Measurements from ENCODE around the gene DPM2. TPM values are rescaled to one million over a fixed set of nuclear protein-coding genes. Genes with fewer than 3 reads are reported as not detected.

Gene DPM2
- total and polyA plus RNA-seq, 2 of the 4 experiments (the other 2 are of a cell fraction): 10.8 to 60.6 TPM

GRCh38 chr9:127934986-127935385 is 2.7 kb downstream of the DPM2 start:
- POLR2A ChIA-PET (ENCODE audit: unreplicated experiment): no interaction called here
- in situ Hi-C loops (cut with MboI; ENCODE audit: low sequenced_read_pairs) (loop anchor here (5.0 kb wide), 1 partner anchor 162 kb away; no protein-coding TSS in a partner anchor), intact Hi-C loops (cut with micrococcal nuclease) (no loop called here), dilution Hi-C loops (cut with HindIII; ENCODE audit: low sequenced_read_pairs, unreplicated experiment) (no loop called here)
- Histone ChIP-seq H4K5ac (ENCODE audit: low read depth, low read length) (no peak overlapping the region), H3K4ac (ENCODE audit: low read depth, low read length) (no peak overlapping the region), H4K91ac (ENCODE audit: insufficient read depth, low read depth, low read length) (no peak overlapping the region), H3K79me1 (ENCODE audit: low read depth in 1 of 2, low read length in 2 of 2) (peaks cover 16 to 53% of the 10 kb centered on the region in 2 experiments; a peak in 3 of 4 replicates), H3K4me1 (ENCODE audit: control insufficient read depth, insufficient read depth, low read length) (peaks cover 25% of the 10 kb centered on the region), H3K9ac (ENCODE audit: low read depth, low read length) (no peak overlapping the region), H3K23ac (ENCODE audit: low read depth, low read length) (no peak overlapping the region), H3K14ac (replicated peaks; ENCODE audit: low read depth, low read length) (no peak overlapping the region), H3K9me3 (ENCODE audit: control insufficient read depth, insufficient read depth, low read length) (no peaks in the 10 kb centered on the region), H3K36me3 (ENCODE audit: control insufficient read depth, insufficient read depth, low read length) (peaks cover 7% of the 10 kb centered on the region), H2BK5ac (ENCODE audit: low read depth, low read length, poor library complexity, severe bottlenecking) (no peak overlapping the region), H2AK5ac (ENCODE audit: low read depth, low read length) (no peak overlapping the region), H2AK9ac (replicated peaks; ENCODE audit: low read depth, low read length, poor library complexity) (no peak overlapping the region), H3K4me3 (ENCODE audit: insufficient read depth, low read depth, low read length) (no peak overlapping the region), H3K18ac (ENCODE audit: low read depth, low read length) (no peak overlapping the region), H2AFZ (replicated peaks; ENCODE audit: low read length, poor library complexity) (no peak overlapping the region), H3K27ac (ENCODE audit: insufficient read depth, low read length) (no peak overlapping the region), H4K8ac (ENCODE audit: low read depth in 2 of 2, low read length in 2 of 2) (no peak overlapping the region), H2BK120ac (ENCODE audit: low read depth, low read length) (no peak overlapping the region), H2BK20ac (ENCODE audit: low read depth, low read length) (no peak overlapping the region), H2BK15ac (ENCODE audit: low read depth, low read length) (no peak overlapping the region), H3K4me2 (ENCODE audit: low read depth, low read length) (no peak overlapping the region), H3K9me1 (ENCODE audit: insufficient read depth, low read length) (peaks cover 40% of the 10 kb centered on the region), H3K56ac (ENCODE audit: extremely low read depth, insufficient read depth, low read length) (no peak overlapping the region), H4K20me1 (ENCODE audit: insufficient read depth, low read length) (peaks cover 31% of the 10 kb centered on the region), H3K27me3 (ENCODE audit: control insufficient read depth, insufficient read depth, low read length) (no peaks in the 10 kb centered on the region)
- ATAC-seq (ENCODE audit: low read depth) (no peak), DNase-seq (no peak)
- TF ChIP-seq CTCF (conservative IDR thresholded peaks at IDR 0.05; ENCODE audit: low read depth, low read length) (no peak), RCOR1 (IDR thresholded peaks at IDR 0.05; ENCODE audit: insufficient replicate concordance, low read length) (no peak), FOS (IDR thresholded peaks at IDR 0.05; ENCODE audit: low read depth, low read length) (no peak), POLR2A (IDR thresholded peaks at IDR 0.05; ENCODE audit: low read depth, low read length) (no peak), CHD1 (IDR thresholded peaks at IDR 0.05; ENCODE audit: low read depth, low read length) (no peak), SMC3 (IDR thresholded peaks at IDR 0.05; ENCODE audit: low read depth, low read length) (no peak), RAD21 (IDR thresholded peaks at IDR 0.05; ENCODE audit: low read length) (no peak)
- CTCF ChIA-PET: interaction anchor here (0.5 kb wide), 1 partner anchor 181 kb away, joined by 3 read pairs; no protein-coding TSS in a partner anchor
- no TSS peak for BruUV-seq (replicated peaks)
- WGBS, 2 experiments (ENCODE audit: extremely low coverage in 2 of 2, insufficient read length in 1 of 2): 33% methylated on average over 3 of the region's 11 CpGs; no CpG with 5 or more reads in 1 of the 2 experiments

All from IMR-90 (cell line).